Natural killer cell (primary cell): ENCODE results near the gene NIFK. TPM values are rescaled to one million over a fixed set of nuclear protein-coding genes. Genes with fewer than 3 reads are reported as not detected.

Source experiments
- ATAC-seq, 3 donors: fragments of 150-1000 bp in 2 of 3; fragments of 200-7000 bp in 1 of 3; cut with Tn5 transposase; 1 replicate in 1 of 3; 2 replicates in 2 of 3; pipeline ENCODE4 v1.10.0; 2021; ENCODE audit warnings: mild to moderate bottlenecking in 2 of 3, moderate library complexity in 2 of 3
- DNase-seq, 2 donors: peaks; one replicate each; pipeline versions ENCODE4 v3.0.0 to v3.0.0-alpha.2; 2013 to 2021; ENCODE audit warnings: mixed read lengths in 1 of 2
- H3K27ac ChIP-seq: one replicate; pipeline ENCODE4 v1.5.1; 2013; ENCODE audit warnings: mild to moderate bottlenecking, low read length
- H3K27me3 ChIP-seq: one replicate; pipeline ENCODE4 v1.6.1; 2013; ENCODE audit warnings: low read length; ENCODE audit not compliant: control insufficient read depth, insufficient read depth
- H3K36me3 ChIP-seq: one replicate; pipeline ENCODE4 v1.6.1; 2013; ENCODE audit warnings: low read length; ENCODE audit not compliant: control insufficient read depth, insufficient read depth
- H3K4me1 ChIP-seq: one replicate; pipeline ENCODE4 v1.6.1; 2013; ENCODE audit warnings: low read length; ENCODE audit not compliant: control insufficient read depth, insufficient read depth
- H3K4me3 ChIP-seq: one replicate; pipeline ENCODE4 v1.5.1; 2013; ENCODE audit warnings: low read length
- H3K9me3 ChIP-seq: one replicate; pipeline ENCODE4 v1.6.1; 2013; ENCODE audit warnings: low read length; ENCODE audit not compliant: control insufficient read depth, insufficient read depth
- H3K27ac Mint-ChIP-seq, 2 donors: one replicate each; pipeline ENCODE4 v1.8.0; 2022; ENCODE audit warnings: mild to moderate bottlenecking in 2 of 2, mixed read lengths in 2 of 2, moderate library complexity in 1 of 2
- H3K27me3 Mint-ChIP-seq, 2 donors: one replicate each; pipeline ENCODE4 v1.8.0; 2022; ENCODE audit warnings: low read depth in 2 of 2, mixed read lengths in 2 of 2
- H3K36me3 Mint-ChIP-seq: one replicate; pipeline ENCODE4 v1.8.0; 2022; ENCODE audit warnings: mixed read lengths
- H3K4me1 Mint-ChIP-seq, 2 donors: one replicate each; pipeline ENCODE4 v1.8.0; 2022; ENCODE audit warnings: mixed read lengths in 2 of 2
- H3K4me3 Mint-ChIP-seq: one replicate; pipeline ENCODE4 v1.8.0; 2022; ENCODE audit warnings: mild to moderate bottlenecking, moderate library complexity, mixed read lengths
- H3K9me3 Mint-ChIP-seq, 2 donors: one replicate each; pipeline ENCODE4 v1.8.0; 2022; ENCODE audit warnings: mixed read lengths in 2 of 2
- CTCF ChIP-seq: fragments of 200-600 bp; IDR thresholded peaks from one replicate; pipeline ENCODE4 v1.8.0; 2022; ENCODE audit warnings: antibody characterized with exemption
- WGBS: methylation state at CpG from one replicate; pipeline ENCODE4 v1.1.7; 2013; ENCODE audit warnings: missing lambda C conversion rate; ENCODE audit not compliant: insufficient coverage; 5-methylcytosine and 5-hydroxymethylcytosine counted together
- intact Hi-C: fragments of 100-400 bp; cut with micrococcal nuclease; formaldehyde crosslinking; loops from one replicate; pipeline ENCODE4 v1.14.2; 2022
- total RNA-seq, 4 donors: library from RNA; stranded (reverse); fragments of 120-200 nt in 1 of 4; gene quantifications; one replicate each; pipeline versions ENCODE4 v1.2.3 to v1.2.4, GENCODE V29; 2013 to 2022

The NIFK gene
- total RNA-seq, 3 donors from 2014 or later (not counting 1 experiment from before 2014, with no cell fraction given), result 32.7 to 37.7 (median 33.5) TPM

- no peak overlapping the region for H3K27ac ChIP-seq
- ATAC-seq (no peak), DNase-seq (no peak)
- no peak overlapping the region for H3K4me3 Mint-ChIP-seq
- H3K4me1 Mint-ChIP-seq, result no peaks in the 10 kb centered on the region
- no peak overlapping the region for H3K4me3 ChIP-seq
- H3K27ac Mint-ChIP-seq, result no peak overlapping the region
- no peaks in the 10 kb centered on the region for H3K4me1 ChIP-seq
- no peaks in the 10 kb centered on the region for H3K27me3 Mint-ChIP-seq
- H3K9me3 ChIP-seq, result no peaks in the 10 kb centered on the region
- TF ChIP-seq CTCF, result no peak
- H3K36me3 Mint-ChIP-seq, result peaks cover 40% of the 10 kb centered on the region
- intact Hi-C loops, result no loop called here
- H3K9me3 Mint-ChIP-seq, result no peaks in the 10 kb centered on the region
- H3K36me3 ChIP-seq, result peaks cover 69% of the 10 kb centered on the region
- no peaks in the 10 kb centered on the region for H3K27me3 ChIP-seq
- WGBS, result 92% methylated on average over 10 of the region's 10 CpGs
Observed at GRCh38 chr2:121764681-121765228, 28.1 kb upstream of the NIFK start.

GRCh38 chr2:121755237-121756111 is 18.8 kb upstream of the NIFK start, which contains the start of gene TSN:
Gene TSN, plus strand, starts transcription at chr2:121755651. Its CDS starts 129 bp downstream, at chr2:121755780.
- under 1% methylated on average over 66 of the region's 67 CpGs for WGBS
- ATAC-seq, result peak; percentile 97 to 100 (median 98)
- H3K36me3 ChIP-seq, result peaks cover 14% of the 10 kb centered on the region
- TF ChIP-seq CTCF, result no peak
- no peaks in the 10 kb centered on the region for H3K9me3 Mint-ChIP-seq
- H3K4me1 Mint-ChIP-seq, result peaks cover 19 to 25% of the 10 kb centered on the region in 2 donors
- intact Hi-C loops, result loop anchor here (1.0 to 5.0 kb wide), 4 partner anchors 19 to 353 kb away; partner anchors contain the start of genes CLASP1, NIFK and RNU4ATAC
- no peaks in the 10 kb centered on the region for H3K9me3 ChIP-seq
- DNase-seq, result peak; percentile 96 to 99
- peak within 1 kb of the TSS; percentile 91 for H3K4me3 Mint-ChIP-seq
- no peaks in the 10 kb centered on the region for H3K27me3 Mint-ChIP-seq
- H3K36me3 Mint-ChIP-seq, result no peaks in the 10 kb centered on the region
- H3K27me3 ChIP-seq, result no peaks in the 10 kb centered on the region
- H3K27ac ChIP-seq, result peak within 1 kb of the TSS; percentile 75
- H3K4me1 ChIP-seq, result peaks cover 5% of the 10 kb centered on the region
- peak within 1 kb of the TSS; percentile 94 for H3K4me3 ChIP-seq
- peak within 1 kb of the TSS; percentile 78 to 84 for H3K27ac Mint-ChIP-seq

- ATAC-seq (no peak), DNase-seq (no peak)
- peaks cover 19 to 25% of the 10 kb centered on the region in 2 donors for H3K4me1 Mint-ChIP-seq
- H3K9me3 Mint-ChIP-seq, result no peaks in the 10 kb centered on the region
- H3K4me1 ChIP-seq, result peaks cover 5% of the 10 kb centered on the region
- H3K27ac ChIP-seq, result peak overlapping the region; percentile 54
- no peak for TF ChIP-seq CTCF
- H3K27me3 Mint-ChIP-seq, result no peaks in the 10 kb centered on the region
- intact Hi-C loops, result loop anchor here (1.0 to 5.0 kb wide), 4 partner anchors 19 to 353 kb away; partner anchors contain the start of genes CLASP1, NIFK and RNU4ATAC
- H3K4me3 Mint-ChIP-seq, result peak overlapping the region; percentile 91
- H3K27me3 ChIP-seq, result no peaks in the 10 kb centered on the region
- WGBS, result 0% methylated on average over 4 of the region's 8 CpGs
- peaks cover 9% of the 10 kb centered on the region for H3K36me3 ChIP-seq
- peak overlapping the region; percentile 62 for H3K4me3 ChIP-seq
- H3K27ac Mint-ChIP-seq, result peak overlapping the region; percentile 78 to 84
- no peaks in the 10 kb centered on the region for H3K9me3 ChIP-seq
- H3K36me3 Mint-ChIP-seq, result no peaks in the 10 kb centered on the region
Observed at GRCh38 chr2:121754851-121755236, 18.2 kb upstream of the NIFK start.
